HUDEP-2 (cell line): ENCODE results near the gene REXO5.

ENCODE experiments used
- DNase-seq, 76 experiments: peaks; one replicate each; lab custom pipeline; 2025; ENCODE audit not compliant: unreplicated experiment in 76 of 76; lab: John Stamatoyannopoulos, UW

The REXO5 gene

GRCh38 chr16:20899071-20899470, 92.7 kb downstream of the REXO5 start:
- no peak for DNase-seq
